HCT116 (cell line): ENCODE measurements around the gene GPX8. TPM values are rescaled to one million over a fixed set of nuclear protein-coding genes. Genes with fewer than 3 reads are reported as not detected.
A peak's percentile ranks its signal among the peaks of the same experiment; 100 is the strongest.

ENCODE experiments used
- ATAC-seq: fragments of 200-7000 bp; cut with Tn5 transposase; 2 replicates; pipeline ENCODE4 v1.9.1; 2020; ENCODE audit warnings: mild to moderate bottlenecking, moderate library complexity
- BruUV-seq: library from RNA; stranded (reverse); fragments of 400-500 nt; replicated peaks from 2 replicates; lab custom pipeline; 2021; lab: Mats Ljungman, UMichigan
- CTCF ChIA-PET: fragments of 300-600 bp; sonication (Branson Sonifier 250); formaldehyde crosslinking; loops from one replicate; lab custom pipeline; 2021; ENCODE audit warnings: antibody characterized with exemption; lab: Charles Lee
- POLR2A ChIA-PET: fragments of 300-600, 350-600 bp; sonication (Branson Sonifier 250); formaldehyde crosslinking; loops from one replicate; lab custom pipeline; 2021; ENCODE audit warnings: antibody characterized with exemption; lab: Charles Lee
- RAD21 ChIA-PET, 2 experiments: fragments of 300-600 bp; sonication (Branson Sonifier 250); formaldehyde crosslinking; loops; one replicate each; lab custom pipeline; 2023; ENCODE audit warnings: low total read pairs in 2 of 2; ENCODE audit not compliant: uncharacterized antibody in 2 of 2, unreplicated experiment in 2 of 2, low non-redundant PET in 1 of 2; lab: Charles Lee
- DNase-seq: peaks from one replicate; pipeline ENCODE4 v3.0.0-alpha.2; 2010; ENCODE audit warnings: low read depth, low spot score
- H2AFZ ChIP-seq: fragments of 200-600 bp; shearing (Covaris generic), sonication (generic); 2 replicates; pipeline ENCODE4 v1.6.1; 2017; ENCODE audit warnings: low read depth, mixed run types, mixed read lengths, antibody characterized with exemption, low read length; ENCODE audit not compliant: poor library complexity, severe bottlenecking
- H3K27ac ChIP-seq: 2 replicates; pipeline ENCODE4 v1.5.1; 2012; ENCODE audit warnings: low read depth, low read length
- H3K27me3 ChIP-seq: fragments of 200-600 bp; sonication (generic); 2 replicates; pipeline ENCODE4 v1.6.1; 2016; ENCODE audit warnings: mixed run types, low read length, mixed read lengths; ENCODE audit not compliant: insufficient read depth
- H3K36me3 ChIP-seq, 2 experiments: fragments of 200-500 bp in 1 of 2; fragments of 200-600 bp in 1 of 2; sonication (Bioruptor generic) in 1 of 2; sonication (generic) in 1 of 2; 2 replicates each; pipeline versions ENCODE4 v1.5.1 to v1.6.1; 2014 to 2016; ENCODE audit warnings: low read length in 2 of 2, inconsistent platforms in 1 of 2, mixed read lengths in 1 of 2, mixed run types in 1 of 2; ENCODE audit not compliant: insufficient read depth in 2 of 2, control insufficient read depth in 1 of 2
- H3K4me1 ChIP-seq, 2 experiments: fragments of 200-600 bp in 1 of 2; sonication (generic) in 1 of 2; 2 replicates each; pipeline versions ENCODE4 v1.5.1 to v1.6.1; 2012 to 2017; ENCODE audit warnings: low read length in 2 of 2, inconsistent platforms in 1 of 2, mild to moderate bottlenecking in 1 of 2, mixed read lengths in 1 of 2, mixed run types in 1 of 2, moderate library complexity in 1 of 2; ENCODE audit not compliant: insufficient read depth in 2 of 2, control insufficient read depth in 1 of 2
- H3K4me2 ChIP-seq: fragments of 200-600 bp; sonication (generic); 2 replicates; pipeline ENCODE4 v1.6.1; 2017; ENCODE audit warnings: mixed run types, low read length, mixed read lengths
- H3K4me3 ChIP-seq, 2 experiments: fragments of 200-600 bp in 1 of 2; sonication (generic) in 1 of 2; replicated peaks in 1 of 2; 2 replicates each; pipeline ENCODE4 v1.5.1; 2011 to 2016; ENCODE audit warnings: low read length in 2 of 2, control low read depth in 1 of 2, low read depth in 1 of 2, mild to moderate bottlenecking in 1 of 2, mixed read lengths in 1 of 2, mixed run types in 1 of 2
- H3K79me2 ChIP-seq: fragments of 200-600 bp; sonication (generic); 2 replicates; pipeline ENCODE4 v1.6.1; 2017; ENCODE audit warnings: mild to moderate bottlenecking, mixed run types, low read length, moderate library complexity, mixed read lengths; ENCODE audit not compliant: insufficient read depth
- H3K9ac ChIP-seq: fragments of 200-600 bp; sonication (generic); 2 replicates; pipeline ENCODE4 v1.6.1; 2016; ENCODE audit warnings: low read length, mixed read lengths
- H3K9me2 ChIP-seq: fragments of 200-600 bp; sonication (generic), shearing (Covaris generic); 2 replicates; pipeline ENCODE4 v1.6.1; 2017; ENCODE audit warnings: mixed run types, mild to moderate bottlenecking, moderate library complexity; ENCODE audit not compliant: insufficient read depth
- H3K9me3 ChIP-seq, 2 experiments: fragments of 200-500 bp in 1 of 2; fragments of 200-600 bp in 1 of 2; sonication (Bioruptor generic) in 1 of 2; sonication (generic) in 1 of 2; 2 replicates each; pipeline ENCODE4 v1.6.1; 2014 to 2017; ENCODE audit warnings: low read length in 2 of 2, mixed read lengths in 2 of 2, inconsistent platforms in 1 of 2, low read depth in 1 of 2, mild to moderate bottlenecking in 1 of 2, mixed run types in 1 of 2, moderate library complexity in 1 of 2; ENCODE audit not compliant: control insufficient read depth in 1 of 2, insufficient read depth in 1 of 2
- H4K20me1 ChIP-seq: fragments of 200-600 bp; sonication (generic), shearing (Covaris generic); 2 replicates; pipeline ENCODE4 v1.6.1; 2017; ENCODE audit warnings: mixed run types, mild to moderate bottlenecking, moderate library complexity; ENCODE audit not compliant: insufficient read depth
- CEBPB ChIP-seq: IDR thresholded peaks from 2 replicates; pipeline ENCODE4 v1.6.1; 2012; ENCODE audit warnings: low read depth
- ELF1 ChIP-seq: IDR thresholded peaks from 2 replicates; pipeline ENCODE4 v1.6.1; 2012; ENCODE audit warnings: low read depth, borderline replicate concordance
- EZH2 ChIP-seq: fragments of 200-600 bp; sonication (generic); IDR thresholded peaks from 2 replicates; pipeline ENCODE4 v1.6.1; 2017; ENCODE audit warnings: antibody characterized with exemption, mixed run types
- EZH2phosphoT487 ChIP-seq: fragments of 200-600 bp; IDR thresholded peaks from 2 replicates; pipeline ENCODE4 v1.6.1; 2018; ENCODE audit warnings: antibody characterized with exemption, borderline replicate concordance
- JUND ChIP-seq: IDR thresholded peaks from 2 replicates; pipeline ENCODE4 v1.6.1; 2012
- MAX ChIP-seq: IDR thresholded peaks from 2 replicates; pipeline ENCODE4 v1.6.1; 2012
- POLR2A ChIP-seq: IDR thresholded peaks from 2 replicates; pipeline ENCODE4 v1.7.0; 2011; ENCODE audit warnings: borderline replicate concordance; ENCODE audit not compliant: insufficient read depth, insufficient read length; ENCODE audit errors: extremely low read depth
- POLR2AphosphoS5 ChIP-seq: IDR thresholded peaks from 2 replicates; pipeline ENCODE4 v1.6.1; 2011; ENCODE audit warnings: mild to moderate bottlenecking, low read depth, low read length, moderate library complexity
- RAD21 ChIP-seq: IDR thresholded peaks from 2 replicates; pipeline ENCODE4 v1.6.1; 2012; ENCODE audit warnings: low read depth, mild to moderate bottlenecking
- SIN3A ChIP-seq: IDR thresholded peaks from 2 replicates; pipeline ENCODE4 v1.6.1; 2012; ENCODE audit warnings: low read depth
- SP1 ChIP-seq: IDR thresholded peaks from 2 replicates; pipeline ENCODE4 v1.6.1; 2012; ENCODE audit warnings: low read depth
- SRF ChIP-seq: IDR thresholded peaks from 2 replicates; pipeline ENCODE4 v1.6.1; 2012; ENCODE audit warnings: low read depth
- TCF7L2 ChIP-seq: IDR thresholded peaks from 2 replicates; pipeline ENCODE4 v1.7.0; 2011; ENCODE audit warnings: borderline replicate concordance, inconsistent platforms; ENCODE audit not compliant: insufficient read depth, insufficient read length; ENCODE audit errors: extremely low read depth
- YY1 ChIP-seq: IDR thresholded peaks from 2 replicates; pipeline ENCODE4 v1.6.1; 2011; ENCODE audit warnings: low read length, low read depth, moderate library complexity, mild to moderate bottlenecking; ENCODE audit not compliant: insufficient replicate concordance; ENCODE audit errors: extremely low read depth
- ZFX ChIP-seq: fragments of 450-650 bp; IDR thresholded peaks from 2 replicates; pipeline ENCODE4 v1.6.1; 2017
- ZNF274 ChIP-seq: fragments of 200-500 bp; sonication (Bioruptor generic); IDR thresholded peaks from 2 replicates; pipeline ENCODE4 v1.6.1; 2014; ENCODE audit warnings: mild to moderate bottlenecking, low read depth, low read length, inconsistent platforms
- intact Hi-C: fragments of 100-400 bp; cut with micrococcal nuclease; formaldehyde crosslinking; loops from 2 replicates; pipeline ENCODE4 v1.10.0; 2022
- total RNA-seq: library from RNA; stranded (reverse); gene quantifications from one replicate; pipeline ENCODE4 v1.2.1, GENCODE V29; 2021; ENCODE audit not compliant: unreplicated experiment
- TF ChIP-seq, protein P1 (sequence below): IDR thresholded peaks from 2 replicates; pipeline ENCODE4 v1.6.1; 2012; ENCODE audit warnings: low read depth
- TF ChIP-seq, protein P2 (sequence below): IDR thresholded peaks from 2 replicates; pipeline ENCODE4 v1.6.1; 2011; ENCODE audit warnings: mild to moderate bottlenecking, low read length, moderate library complexity; ENCODE audit not compliant: insufficient replicate concordance; ENCODE audit errors: extremely low read depth
- TF ChIP-seq, protein P3 (sequence below): IDR thresholded peaks from 2 replicates; pipeline ENCODE4 v1.6.1; 2012

Gene GPX8
- total RNA-seq, 1 experiment from 2014 or later, result 36.5 TPM

DNA sequence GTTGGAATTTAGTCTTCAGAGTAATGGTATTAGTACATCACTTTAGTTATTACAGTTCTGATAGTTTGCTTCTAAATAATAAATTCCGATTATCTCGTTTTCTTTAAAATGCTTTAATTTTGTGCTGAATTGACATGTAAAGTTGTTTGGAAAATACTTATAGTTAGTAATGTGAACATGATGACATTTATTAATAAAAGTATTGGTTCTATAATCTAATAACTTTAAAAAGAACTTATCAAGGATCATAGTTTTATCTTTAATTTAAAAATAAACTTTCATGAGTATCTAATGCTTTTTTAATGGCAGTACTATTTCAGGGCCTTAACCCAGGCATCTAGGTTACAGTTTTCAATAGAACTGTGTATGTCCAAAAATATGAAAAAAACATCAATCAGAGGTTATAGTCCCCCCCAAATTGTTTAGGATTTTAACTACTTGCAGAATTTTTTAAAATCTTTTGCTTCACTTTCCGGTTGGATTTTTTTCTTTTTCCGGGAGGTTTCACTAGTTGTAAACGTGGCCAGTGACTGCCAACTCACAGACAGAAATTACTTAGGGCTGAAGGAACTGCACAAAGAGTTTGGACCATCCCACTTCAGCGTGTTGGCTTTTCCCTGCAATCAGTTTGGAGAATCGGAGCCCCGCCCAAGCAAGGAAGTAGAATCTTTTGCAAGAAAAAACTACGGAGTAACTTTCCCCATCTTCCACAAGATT is 680 bp downstream of the GPX8 start (continued):
- peak; percentile 23 for TF ChIP-seq POLR2A
- TF ChIP-seq ZFX, result no peak
- no peak for TF ChIP-seq SP1
- no peak for TF ChIP-seq CEBPB
- TF ChIP-seq RAD21, result no peak
- TF ChIP-seq POLR2AphosphoS5, result peak; percentile 82

- no peak overlapping the region for H3K4me3 ChIP-seq
- no peaks in the 10 kb centered on the region for H3K27me3 ChIP-seq
- peaks cover 4 to 9% of the 10 kb centered on the region in 2 experiments; a peak in 1 of 4 replicates for H3K36me3 ChIP-seq
- H3K9ac ChIP-seq, result no peak overlapping the region
- CTCF ChIA-PET, result no interaction called here
- POLR2A ChIA-PET, result no interaction called here
- RAD21 ChIA-PET, result no interaction called here
- no peak overlapping the region for H3K4me2 ChIP-seq
- H2AFZ ChIP-seq, result no peak overlapping the region
- BruUV-seq, result no TSS peak
- no peaks in the 10 kb centered on the region for H4K20me1 ChIP-seq
- no peaks in the 10 kb centered on the region for H3K9me3 ChIP-seq
- ATAC-seq (no peak), DNase-seq (no peak)
- intact Hi-C loops, result no loop called here
- H3K4me1 ChIP-seq, result peaks cover 0 to 14% of the 10 kb centered on the region in 2 experiments; a peak in 1 of 4 replicates
- no peak overlapping the region for H3K27ac ChIP-seq
- H3K79me2 ChIP-seq, result peaks cover 6% of the 10 kb centered on the region; the same call in 1 of the 2 replicates
- no peaks in the 10 kb centered on the region for H3K9me2 ChIP-seq
- TF ChIP-seq, protein P1, sequence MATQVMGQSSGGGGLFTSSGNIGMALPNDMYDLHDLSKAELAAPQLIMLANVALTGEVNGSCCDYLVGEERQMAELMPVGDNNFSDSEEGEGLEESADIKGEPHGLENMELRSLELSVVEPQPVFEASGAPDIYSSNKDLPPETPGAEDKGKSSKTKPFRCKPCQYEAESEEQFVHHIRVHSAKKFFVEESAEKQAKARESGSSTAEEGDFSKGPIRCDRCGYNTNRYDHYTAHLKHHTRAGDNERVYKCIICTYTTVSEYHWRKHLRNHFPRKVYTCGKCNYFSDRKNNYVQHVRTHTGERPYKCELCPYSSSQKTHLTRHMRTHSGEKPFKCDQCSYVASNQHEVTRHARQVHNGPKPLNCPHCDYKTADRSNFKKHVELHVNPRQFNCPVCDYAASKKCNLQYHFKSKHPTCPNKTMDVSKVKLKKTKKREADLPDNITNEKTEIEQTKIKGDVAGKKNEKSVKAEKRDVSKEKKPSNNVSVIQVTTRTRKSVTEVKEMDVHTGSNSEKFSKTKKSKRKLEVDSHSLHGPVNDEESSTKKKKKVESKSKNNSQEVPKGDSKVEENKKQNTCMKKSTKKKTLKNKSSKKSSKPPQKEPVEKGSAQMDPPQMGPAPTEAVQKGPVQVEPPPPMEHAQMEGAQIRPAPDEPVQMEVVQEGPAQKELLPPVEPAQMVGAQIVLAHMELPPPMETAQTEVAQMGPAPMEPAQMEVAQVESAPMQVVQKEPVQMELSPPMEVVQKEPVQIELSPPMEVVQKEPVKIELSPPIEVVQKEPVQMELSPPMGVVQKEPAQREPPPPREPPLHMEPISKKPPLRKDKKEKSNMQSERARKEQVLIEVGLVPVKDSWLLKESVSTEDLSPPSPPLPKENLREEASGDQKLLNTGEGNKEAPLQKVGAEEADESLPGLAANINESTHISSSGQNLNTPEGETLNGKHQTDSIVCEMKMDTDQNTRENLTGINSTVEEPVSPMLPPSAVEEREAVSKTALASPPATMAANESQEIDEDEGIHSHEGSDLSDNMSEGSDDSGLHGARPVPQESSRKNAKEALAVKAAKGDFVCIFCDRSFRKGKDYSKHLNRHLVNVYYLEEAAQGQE, result no peak
- TF ChIP-seq SRF, result no peak
- TF ChIP-seq SIN3A, result no peak
- no peak for TF ChIP-seq POLR2AphosphoS5
- TF ChIP-seq ELF1, result no peak
- TF ChIP-seq ZFX, result no peak
- no peak for TF ChIP-seq MAX
- no peak for TF ChIP-seq TCF7L2
- TF ChIP-seq EZH2phosphoT487, result no peak
- no peak for TF ChIP-seq CEBPB
- no peak for TF ChIP-seq RAD21
- TF ChIP-seq, protein P2, sequence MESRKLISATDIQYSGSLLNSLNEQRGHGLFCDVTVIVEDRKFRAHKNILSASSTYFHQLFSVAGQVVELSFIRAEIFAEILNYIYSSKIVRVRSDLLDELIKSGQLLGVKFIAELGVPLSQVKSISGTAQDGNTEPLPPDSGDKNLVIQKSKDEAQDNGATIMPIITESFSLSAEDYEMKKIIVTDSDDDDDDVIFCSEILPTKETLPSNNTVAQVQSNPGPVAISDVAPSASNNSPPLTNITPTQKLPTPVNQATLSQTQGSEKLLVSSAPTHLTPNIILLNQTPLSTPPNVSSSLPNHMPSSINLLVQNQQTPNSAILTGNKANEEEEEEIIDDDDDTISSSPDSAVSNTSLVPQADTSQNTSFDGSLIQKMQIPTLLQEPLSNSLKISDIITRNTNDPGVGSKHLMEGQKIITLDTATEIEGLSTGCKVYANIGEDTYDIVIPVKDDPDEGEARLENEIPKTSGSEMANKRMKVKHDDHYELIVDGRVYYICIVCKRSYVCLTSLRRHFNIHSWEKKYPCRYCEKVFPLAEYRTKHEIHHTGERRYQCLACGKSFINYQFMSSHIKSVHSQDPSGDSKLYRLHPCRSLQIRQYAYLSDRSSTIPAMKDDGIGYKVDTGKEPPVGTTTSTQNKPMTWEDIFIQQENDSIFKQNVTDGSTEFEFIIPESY, result no peak
- no peak for TF ChIP-seq POLR2A
- no peak for TF ChIP-seq YY1
- TF ChIP-seq EZH2, result no peak
- TF ChIP-seq, protein P3, sequence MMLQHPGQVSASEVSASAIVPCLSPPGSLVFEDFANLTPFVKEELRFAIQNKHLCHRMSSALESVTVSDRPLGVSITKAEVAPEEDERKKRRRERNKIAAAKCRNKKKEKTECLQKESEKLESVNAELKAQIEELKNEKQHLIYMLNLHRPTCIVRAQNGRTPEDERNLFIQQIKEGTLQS, result no peak
- TF ChIP-seq ZNF274, result no peak
- no peak for TF ChIP-seq JUND
These were observed 2.7 kb downstream of the GPX8 start for GRCh38 chr5:55162666-55163065.
